GM19455 (cell line): ENCODE measurements around the gene LAPTM5.

Source experiments
- ATAC-seq: cut with Tn5 transposase; IDR thresholded peaks from one replicate; pipeline ENCODE4 v1.9.1; 2021; ENCODE audit not compliant: unreplicated experiment

The LAPTM5 gene

GRCh38 chr1:30745156-30745833 is 12.3 kb downstream of the LAPTM5 start:
- ATAC-seq = no peak

- ATAC-seq = peak; percentile 48
Observed at GRCh38 chr1:30744060-30744756, 13.4 kb downstream of the LAPTM5 start.

GRCh38 chr1:30743584-30744059 is 14.0 kb downstream of the LAPTM5 start:
- no peak for ATAC-seq

GRCh38 chr1:30742963-30743559 is 14.5 kb downstream of the LAPTM5 start:
- ATAC-seq = no peak

GRCh38 chr1:30742300-30742962 is 15.1 kb downstream of the LAPTM5 start:
- no peak for ATAC-seq

GRCh38 chr1:30741239-30741894 is 16.2 kb downstream of the LAPTM5 start:
- ATAC-seq = no peak

- ATAC-seq = no peak
Observed at GRCh38 chr1:30740251-30741238, 17.0 kb downstream of the LAPTM5 start.

GRCh38 chr1:30739601-30740000 is 18.0 kb downstream of the LAPTM5 start:
- ATAC-seq = no peak

GRCh38 chr1:30738715-30739559 is 18.6 kb downstream of the LAPTM5 start:
- ATAC-seq = no peak

GRCh38 chr1:30738040-30738714 is 19.4 kb downstream of the LAPTM5 start:
- ATAC-seq = no peak

- ATAC-seq = no peak
Observed at GRCh38 chr1:30737357-30738039, 20.1 kb downstream of the LAPTM5 start.

GRCh38 chr1:30735668-30736498 is 21.7 kb downstream of the LAPTM5 start:
- no peak for ATAC-seq

- ATAC-seq = no peak
Observed at GRCh38 chr1:30735124-30735523, 22.4 kb downstream of the LAPTM5 start.

- no peak for ATAC-seq
Observed at GRCh38 chr1:30734580-30734979, 23.0 kb downstream of the LAPTM5 start.

- no peak for ATAC-seq
Observed at GRCh38 chr1:30734106-30734505, 23.5 kb downstream of the LAPTM5 start.

GRCh38 chr1:30733493-30733892 is 24.1 kb downstream of the LAPTM5 start:
- ATAC-seq = no peak
